Tibial artery (tissue), 4 donors: ENCODE data around the gene INSC.

ENCODE experiments used
- DNase-seq, 2 donors: peaks; one replicate each; pipeline ENCODE4 v3.0.0-alpha.2; 2019
- H3K27ac ChIP-seq, 2 donors: fragments of 200-600 bp; sonication (generic) in 1 of 2; 1 replicate in 1 of 2; 2 replicates in 1 of 2; pipeline ENCODE4 v1.5.1; 2018 to 2019; ENCODE audit warnings: mild to moderate bottlenecking in 1 of 2
- H3K27me3 ChIP-seq, 2 donors: fragments of 200-600 bp; sonication (generic) in 1 of 2; one replicate each; pipeline versions ENCODE4 v1.5.1 to v1.6.0; 2016 to 2019
- H3K36me3 ChIP-seq, 3 donors: fragments of 200-600 bp; sonication (generic) in 2 of 3; one replicate each; pipeline ENCODE4 v1.5.1; 2016 to 2019; ENCODE audit warnings: mild to moderate bottlenecking in 2 of 3
- H3K4me1 ChIP-seq, 4 donors: fragments of 200-600 bp; sonication (generic) in 2 of 4; 1 replicate in 3 of 4; 2 replicates in 1 of 4; pipeline ENCODE4 v1.5.1; 2016 to 2019
- H3K4me3 ChIP-seq, 2 donors: fragments of 200-600 bp; sonication (generic) in 1 of 2; 1 replicate in 1 of 2; 2 replicates in 1 of 2; pipeline ENCODE4 v1.5.1; 2018 to 2019; ENCODE audit warnings: mild to moderate bottlenecking in 2 of 2
- H3K9me3 ChIP-seq, 3 donors: fragments of 200-600 bp; sonication (generic) in 1 of 3; one replicate each; pipeline ENCODE4 v1.5.1; 2016 to 2019
- CTCF ChIP-seq, 2 experiments: fragments of 200-600 bp in 1 of 2; fragments of 450-650 bp in 1 of 2; IDR thresholded peaks; one replicate each; pipeline ENCODE4 v1.5.1; 2017 to 2019; ENCODE audit warnings: antibody characterized with exemption in 2 of 2, mild to moderate bottlenecking in 1 of 2, moderate library complexity in 1 of 2
- intact Hi-C: fragments of 100-400 bp; cut with DNase I; formaldehyde crosslinking; loops from one replicate; pipeline ENCODE4 v1.15.0; 2023; ENCODE audit warnings: low total_unique reads

The INSC gene

DNA sequence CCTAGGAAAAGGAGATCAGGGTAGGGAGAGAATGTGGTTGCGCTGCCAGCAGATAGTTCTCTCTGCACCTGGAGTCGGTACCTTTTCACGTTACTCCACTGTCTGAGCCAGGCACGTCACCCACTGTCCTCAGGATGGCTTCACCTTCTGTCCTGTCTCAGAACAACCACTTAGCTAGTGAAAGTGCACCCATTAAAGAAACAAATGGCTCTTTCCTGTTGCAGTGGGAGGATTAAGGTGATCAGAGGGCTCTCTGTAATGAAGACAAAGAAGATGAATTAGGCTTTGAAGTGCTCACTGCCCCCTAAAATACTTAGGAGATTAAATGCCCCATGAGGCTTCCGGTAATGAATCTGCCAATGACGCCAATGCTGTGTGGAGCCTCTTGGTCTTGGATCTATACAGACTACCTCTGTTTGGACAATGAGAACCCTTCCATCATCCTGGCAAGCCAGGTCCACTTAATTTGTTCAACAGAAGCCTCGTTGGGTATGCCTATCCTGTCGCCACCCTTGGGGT, 113.7 kb downstream of the INSC start:
- Histone ChIP-seq H3K27ac (no peak overlapping the region), H3K9me3 (no peaks in the 10 kb centered on the region), H3K4me3 (no peak overlapping the region), H3K27me3 (no peaks in the 10 kb centered on the region), H3K36me3 (no peaks in the 10 kb centered on the region), H3K4me1 (no peaks in the 10 kb centered on the region)
- intact Hi-C loops = no loop called here
- TF ChIP-seq CTCF (IDR thresholded peaks at IDR 0.05) = no peak
- no peak for DNase-seq

DNA sequence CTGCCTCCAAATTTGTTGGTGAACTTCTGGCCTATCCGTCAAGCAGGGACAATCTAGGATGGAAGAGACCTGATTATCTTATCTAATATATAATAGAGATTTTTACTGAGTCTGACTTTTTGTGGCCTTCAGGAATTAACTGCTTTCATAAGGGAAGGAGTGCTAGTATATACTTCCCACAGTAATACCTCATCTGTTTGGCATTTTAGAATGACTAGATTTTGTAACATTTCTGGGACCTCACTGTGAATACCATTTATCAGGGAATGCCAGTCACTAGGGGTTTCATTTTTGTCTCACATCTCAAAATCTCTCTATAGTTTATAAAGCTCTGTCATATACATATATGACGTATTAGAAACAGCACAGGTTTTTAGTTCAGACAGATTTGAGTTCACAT, 114.3 kb downstream of the INSC start:
- H3K36me3 ChIP-seq = no peaks in the 10 kb centered on the region
- intact Hi-C loops = no loop called here
- no peaks in the 10 kb centered on the region for H3K4me1 ChIP-seq
- no peaks in the 10 kb centered on the region for H3K27me3 ChIP-seq
- DNase-seq = no peak
- no peaks in the 10 kb centered on the region for H3K9me3 ChIP-seq
- H3K4me3 ChIP-seq = no peak overlapping the region
- no peak overlapping the region for H3K27ac ChIP-seq
- TF ChIP-seq CTCF (IDR thresholded peaks at IDR 0.05) = no peak

GRCh38 chr11:15232496-15232895, 117.8 kb downstream of the INSC start:
- Histone ChIP-seq H3K36me3 (no peaks in the 10 kb centered on the region), H3K27ac (no peak overlapping the region), H3K4me1 (no peaks in the 10 kb centered on the region), H3K27me3 (no peaks in the 10 kb centered on the region), H3K4me3 (no peak overlapping the region), H3K9me3 (no peaks in the 10 kb centered on the region)
- no peak for TF ChIP-seq CTCF (IDR thresholded peaks at IDR 0.05)
- intact Hi-C loops = no loop called here
- DNase-seq = no peak

GRCh38 chr11:15233371-15234165, 118.8 kb downstream of the INSC start:
- Histone ChIP-seq H3K36me3 (no peaks in the 10 kb centered on the region), H3K9me3 (no peaks in the 10 kb centered on the region), H3K27me3 (no peaks in the 10 kb centered on the region), H3K4me3 (no peak overlapping the region), H3K4me1 (no peaks in the 10 kb centered on the region), H3K27ac (no peak overlapping the region)
- intact Hi-C loops = no loop called here
- DNase-seq = no peak
- no peak for TF ChIP-seq CTCF (IDR thresholded peaks at IDR 0.05)

GRCh38 chr11:15234796-15235195, 120.1 kb downstream of the INSC start:
- Histone ChIP-seq H3K9me3 (no peaks in the 10 kb centered on the region), H3K4me3 (no peak overlapping the region), H3K27ac (no peak overlapping the region), H3K27me3 (no peaks in the 10 kb centered on the region), H3K36me3 (no peaks in the 10 kb centered on the region), H3K4me1 (no peaks in the 10 kb centered on the region)
- TF ChIP-seq CTCF (IDR thresholded peaks at IDR 0.05) = no peak
- intact Hi-C loops = no loop called here
- no peak for DNase-seq
